HEK293 (cell line): ENCODE results near the gene BCAS3.

Source experiments
- CTCF ChIA-PET: fragments of 350-600 bp; formaldehyde crosslinking; extraction: SDS; loops from one replicate; lab custom pipeline; 2021; ENCODE audit warnings: antibody characterized with exemption; lab: Yijun Ruan, JAX
- POLR2A ChIA-PET: fragments of 300-600 bp; formaldehyde crosslinking; extraction: SDS; loops from one replicate; lab custom pipeline; 2020; ENCODE audit warnings: antibody characterized with exemption, inconsistent platforms; lab: Yijun Ruan, JAX
- H3K27ac ChIP-seq: fragments of 200-500 bp; sonication (Bioruptor generic); 2 replicates; pipeline ENCODE4 v1.5.1; 2014; ENCODE audit warnings: low read depth, low read length, control low read depth, inconsistent platforms; ENCODE audit errors: extremely low read depth
- H3K36me3 ChIP-seq, 2 experiments: fragments of 200-500 bp in 1 of 2; sonication (Bioruptor generic) in 1 of 2; 1 replicate in 1 of 2; 2 replicates in 1 of 2; pipeline ENCODE4 v1.5.1; 2014 to 2017; ENCODE audit warnings: inconsistent platforms in 2 of 2, low read length in 2 of 2; ENCODE audit not compliant: control insufficient read depth in 2 of 2, insufficient read depth in 1 of 2
- H3K4me1 ChIP-seq: fragments of 200-500 bp; sonication (Bioruptor generic); 2 replicates; pipeline ENCODE4 v1.5.1; 2014; ENCODE audit warnings: mild to moderate bottlenecking, low read length, inconsistent platforms; ENCODE audit not compliant: control insufficient read depth, insufficient read depth
- H3K4me3 ChIP-seq: 2 replicates; pipeline ENCODE4 v1.5.1; 2011; ENCODE audit warnings: low read depth, mild to moderate bottlenecking, control low read depth, low read length, moderate library complexity
- H3K9me3 ChIP-seq: fragments of 200-500 bp; sonication (Bioruptor generic); 2 replicates; pipeline ENCODE4 v1.5.1; 2014; ENCODE audit warnings: low read depth, low read length, inconsistent platforms; ENCODE audit not compliant: control insufficient read depth, insufficient read depth
- FEZF1 ChIP-seq: fragments of 450-650 bp; formaldehyde crosslinking; IDR thresholded peaks from 2 replicates; pipeline ENCODE4 v1.5.1; 2016; ENCODE audit warnings: missing biosample characterization, missing genetic modification characterization
- GLI2 ChIP-seq: fragments of 450-650 bp; formaldehyde crosslinking; IDR thresholded peaks from 2 replicates; pipeline ENCODE4; 2017; ENCODE audit warnings: missing biosample characterization, missing genetic modification characterization, low read depth, borderline replicate concordance
- HOXC10 ChIP-seq: sonication (generic); formaldehyde crosslinking; IDR thresholded peaks from 2 replicates; pipeline ENCODE4 v1.8.1; 2023; ENCODE audit warnings: mild to moderate bottlenecking, missing genetic modification reagents
- KLF7 ChIP-seq: fragments of 450-650 bp; formaldehyde crosslinking; IDR thresholded peaks from 2 replicates; pipeline ENCODE4 v1.5.1; 2016; ENCODE audit warnings: missing biosample characterization, missing genetic modification characterization, borderline replicate concordance
- SP2 ChIP-seq: fragments of 450-650 bp; formaldehyde crosslinking; IDR thresholded peaks from 2 replicates; pipeline ENCODE4 v1.5.1; 2016; ENCODE audit warnings: missing biosample characterization, missing genetic modification characterization
- TCF7L2 ChIP-seq: IDR thresholded peaks from 2 replicates; pipeline ENCODE4 v1.6.1; 2011; ENCODE audit warnings: low read depth, mild to moderate bottlenecking, inconsistent platforms, low read length, moderate library complexity, borderline replicate concordance
- ZBTB48 ChIP-seq: fragments of 450-650 bp; formaldehyde crosslinking; IDR thresholded peaks from 2 replicates; pipeline ENCODE4 v1.5.1; 2016; ENCODE audit warnings: missing biosample characterization, missing genetic modification characterization
- ZFP3 ChIP-seq: fragments of 450-650 bp; formaldehyde crosslinking; IDR thresholded peaks from 2 replicates; pipeline ENCODE4 v1.5.1; 2016; ENCODE audit warnings: low read depth, missing biosample characterization, missing genetic modification characterization
- ZNF138 ChIP-seq: fragments of 450-650 bp; formaldehyde crosslinking; IDR thresholded peaks from 2 replicates; pipeline ENCODE4 v1.5.1; 2016; ENCODE audit warnings: missing biosample characterization, missing genetic modification characterization, borderline replicate concordance
- ZNF223 ChIP-seq: fragments of 450-650 bp; formaldehyde crosslinking; IDR thresholded peaks from 2 replicates; pipeline ENCODE4 v1.5.1; 2016; ENCODE audit warnings: missing biosample characterization, missing genetic modification characterization
- ZNF394 ChIP-seq: fragments of 450-650 bp; formaldehyde crosslinking; IDR thresholded peaks from 2 replicates; pipeline ENCODE4 v1.5.1; 2016; ENCODE audit warnings: missing biosample characterization, missing genetic modification characterization, mild to moderate bottlenecking, moderate library complexity, borderline replicate concordance
- ZNF629 ChIP-seq: fragments of 450-650 bp; formaldehyde crosslinking; IDR thresholded peaks from 2 replicates; pipeline ENCODE4 v1.5.1; 2017; ENCODE audit warnings: missing biosample characterization, missing genetic modification characterization
- ZNF701 ChIP-seq: fragments of 450-650 bp; formaldehyde crosslinking; IDR thresholded peaks from 2 replicates; pipeline ENCODE4 v1.5.1; 2016; ENCODE audit warnings: missing biosample characterization, missing genetic modification characterization
- ZNF792 ChIP-seq: fragments of 450-650 bp; formaldehyde crosslinking; IDR thresholded peaks from 2 replicates; pipeline ENCODE4 v1.5.1; 2016; ENCODE audit warnings: missing biosample characterization, missing genetic modification characterization
- ZNF830 ChIP-seq: fragments of 450-650 bp; IDR thresholded peaks from 2 replicates; pipeline ENCODE4 v1.5.0; 2018; ENCODE audit warnings: missing biosample characterization, missing genetic modification characterization, low read depth, mild to moderate bottlenecking, moderate library complexity
- TF ChIP-seq, protein P1 (sequence below): fragments of 450-650 bp; formaldehyde crosslinking; IDR thresholded peaks from 2 replicates; pipeline ENCODE4 v1.5.1; 2016; ENCODE audit warnings: missing biosample characterization, missing genetic modification characterization, borderline replicate concordance
- TF ChIP-seq, protein P2 (sequence below): fragments of 450-650 bp; formaldehyde crosslinking; IDR thresholded peaks from 2 replicates; pipeline ENCODE4 v1.5.1; 2016; ENCODE audit warnings: missing biosample characterization, missing genetic modification characterization
- TF ChIP-seq, protein P3 (sequence below): fragments of 450-650 bp; formaldehyde crosslinking; IDR thresholded peaks from 2 replicates; pipeline ENCODE4 v1.5.1; 2017; ENCODE audit warnings: missing biosample characterization, missing genetic modification characterization
- TF ChIP-seq, protein P4 (sequence below): fragments of 450-650 bp; formaldehyde crosslinking; IDR thresholded peaks from 2 replicates; pipeline ENCODE4 v1.5.1; 2017; ENCODE audit warnings: missing biosample characterization, missing genetic modification characterization
- TF ChIP-seq, protein P5 (sequence below): fragments of 450-650 bp; formaldehyde crosslinking; IDR thresholded peaks from 2 replicates; pipeline ENCODE4 v1.5.1; 2016; ENCODE audit warnings: missing biosample characterization, missing genetic modification characterization
- TF ChIP-seq, protein P6 (sequence below): fragments of 450-650 bp; formaldehyde crosslinking; IDR thresholded peaks from 2 replicates; pipeline ENCODE4 v1.5.1; 2016; ENCODE audit warnings: missing biosample characterization, missing genetic modification characterization

BCAS3 gene

DNA sequence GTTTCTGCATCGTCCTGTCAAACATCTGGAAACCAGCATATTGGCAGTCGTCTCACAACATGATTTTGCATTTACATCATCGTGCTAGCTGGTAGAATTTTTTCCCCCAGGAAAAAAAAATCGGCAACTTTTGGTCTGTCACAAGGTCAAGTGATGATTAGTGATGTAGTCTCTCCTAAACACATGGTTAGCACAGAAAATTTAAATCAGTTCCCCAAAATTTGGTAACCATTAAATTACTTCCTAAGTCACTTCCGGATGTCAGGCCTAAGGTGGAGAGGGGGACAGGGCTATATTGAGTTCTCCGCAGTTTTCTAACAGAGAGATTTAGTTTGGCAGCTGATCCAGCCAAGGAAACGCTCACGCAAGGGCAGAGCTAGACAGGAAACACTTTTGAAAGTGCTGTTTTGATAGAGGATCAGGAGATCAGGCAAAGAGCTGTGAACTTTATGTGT is 451.0 kb downstream of the BCAS3 start (continued):
- TF ChIP-seq, protein P1, sequence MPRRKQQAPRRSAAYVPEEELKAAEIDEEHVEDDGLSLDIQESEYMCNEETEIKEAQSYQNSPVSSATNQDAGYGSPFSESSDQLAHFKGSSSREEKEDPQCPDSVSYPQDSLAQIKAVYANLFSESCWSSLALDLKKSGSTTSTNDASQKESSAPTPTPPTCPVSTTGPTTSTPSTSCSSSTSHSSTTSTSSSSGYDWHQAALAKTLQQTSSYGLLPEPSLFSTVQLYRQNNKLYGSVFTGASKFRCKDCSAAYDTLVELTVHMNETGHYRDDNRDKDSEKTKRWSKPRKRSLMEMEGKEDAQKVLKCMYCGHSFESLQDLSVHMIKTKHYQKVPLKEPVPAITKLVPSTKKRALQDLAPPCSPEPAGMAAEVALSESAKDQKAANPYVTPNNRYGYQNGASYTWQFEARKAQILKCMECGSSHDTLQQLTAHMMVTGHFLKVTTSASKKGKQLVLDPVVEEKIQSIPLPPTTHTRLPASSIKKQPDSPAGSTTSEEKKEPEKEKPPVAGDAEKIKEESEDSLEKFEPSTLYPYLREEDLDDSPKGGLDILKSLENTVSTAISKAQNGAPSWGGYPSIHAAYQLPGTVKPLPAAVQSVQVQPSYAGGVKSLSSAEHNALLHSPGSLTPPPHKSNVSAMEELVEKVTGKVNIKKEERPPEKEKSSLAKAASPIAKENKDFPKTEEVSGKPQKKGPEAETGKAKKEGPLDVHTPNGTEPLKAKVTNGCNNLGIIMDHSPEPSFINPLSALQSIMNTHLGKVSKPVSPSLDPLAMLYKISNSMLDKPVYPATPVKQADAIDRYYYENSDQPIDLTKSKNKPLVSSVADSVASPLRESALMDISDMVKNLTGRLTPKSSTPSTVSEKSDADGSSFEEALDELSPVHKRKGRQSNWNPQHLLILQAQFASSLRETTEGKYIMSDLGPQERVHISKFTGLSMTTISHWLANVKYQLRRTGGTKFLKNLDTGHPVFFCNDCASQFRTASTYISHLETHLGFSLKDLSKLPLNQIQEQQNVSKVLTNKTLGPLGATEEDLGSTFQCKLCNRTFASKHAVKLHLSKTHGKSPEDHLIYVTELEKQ (tag by site-specific recombination) = no peak
- TF ChIP-seq TCF7L2 (no peak), ZBTB48 (tag by site-specific recombination) (no peak), GLI2 (no peak), SP2 (tag by site-specific recombination) (no peak), ZNF830 (no peak), ZNF792 (tag by site-specific recombination) (no peak)
- TF ChIP-seq, protein P2, sequence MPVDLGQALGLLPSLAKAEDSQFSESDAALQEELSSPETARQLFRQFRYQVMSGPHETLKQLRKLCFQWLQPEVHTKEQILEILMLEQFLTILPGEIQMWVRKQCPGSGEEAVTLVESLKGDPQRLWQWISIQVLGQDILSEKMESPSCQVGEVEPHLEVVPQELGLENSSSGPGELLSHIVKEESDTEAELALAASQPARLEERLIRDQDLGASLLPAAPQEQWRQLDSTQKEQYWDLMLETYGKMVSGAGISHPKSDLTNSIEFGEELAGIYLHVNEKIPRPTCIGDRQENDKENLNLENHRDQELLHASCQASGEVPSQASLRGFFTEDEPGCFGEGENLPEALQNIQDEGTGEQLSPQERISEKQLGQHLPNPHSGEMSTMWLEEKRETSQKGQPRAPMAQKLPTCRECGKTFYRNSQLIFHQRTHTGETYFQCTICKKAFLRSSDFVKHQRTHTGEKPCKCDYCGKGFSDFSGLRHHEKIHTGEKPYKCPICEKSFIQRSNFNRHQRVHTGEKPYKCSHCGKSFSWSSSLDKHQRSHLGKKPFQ (tag by site-specific recombination) = no peak
- TF ChIP-seq, protein P3, sequence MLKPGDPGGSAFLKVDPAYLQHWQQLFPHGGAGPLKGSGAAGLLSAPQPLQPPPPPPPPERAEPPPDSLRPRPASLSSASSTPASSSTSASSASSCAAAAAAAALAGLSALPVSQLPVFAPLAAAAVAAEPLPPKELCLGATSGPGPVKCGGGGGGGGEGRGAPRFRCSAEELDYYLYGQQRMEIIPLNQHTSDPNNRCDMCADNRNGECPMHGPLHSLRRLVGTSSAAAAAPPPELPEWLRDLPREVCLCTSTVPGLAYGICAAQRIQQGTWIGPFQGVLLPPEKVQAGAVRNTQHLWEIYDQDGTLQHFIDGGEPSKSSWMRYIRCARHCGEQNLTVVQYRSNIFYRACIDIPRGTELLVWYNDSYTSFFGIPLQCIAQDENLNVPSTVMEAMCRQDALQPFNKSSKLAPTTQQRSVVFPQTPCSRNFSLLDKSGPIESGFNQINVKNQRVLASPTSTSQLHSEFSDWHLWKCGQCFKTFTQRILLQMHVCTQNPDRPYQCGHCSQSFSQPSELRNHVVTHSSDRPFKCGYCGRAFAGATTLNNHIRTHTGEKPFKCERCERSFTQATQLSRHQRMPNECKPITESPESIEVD (tag by site-specific recombination) = no peak
- TF ChIP-seq, protein P4, sequence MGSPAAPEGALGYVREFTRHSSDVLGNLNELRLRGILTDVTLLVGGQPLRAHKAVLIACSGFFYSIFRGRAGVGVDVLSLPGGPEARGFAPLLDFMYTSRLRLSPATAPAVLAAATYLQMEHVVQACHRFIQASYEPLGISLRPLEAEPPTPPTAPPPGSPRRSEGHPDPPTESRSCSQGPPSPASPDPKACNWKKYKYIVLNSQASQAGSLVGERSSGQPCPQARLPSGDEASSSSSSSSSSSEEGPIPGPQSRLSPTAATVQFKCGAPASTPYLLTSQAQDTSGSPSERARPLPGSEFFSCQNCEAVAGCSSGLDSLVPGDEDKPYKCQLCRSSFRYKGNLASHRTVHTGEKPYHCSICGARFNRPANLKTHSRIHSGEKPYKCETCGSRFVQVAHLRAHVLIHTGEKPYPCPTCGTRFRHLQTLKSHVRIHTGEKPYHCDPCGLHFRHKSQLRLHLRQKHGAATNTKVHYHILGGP (tag by site-specific recombination) = no peak

DNA sequence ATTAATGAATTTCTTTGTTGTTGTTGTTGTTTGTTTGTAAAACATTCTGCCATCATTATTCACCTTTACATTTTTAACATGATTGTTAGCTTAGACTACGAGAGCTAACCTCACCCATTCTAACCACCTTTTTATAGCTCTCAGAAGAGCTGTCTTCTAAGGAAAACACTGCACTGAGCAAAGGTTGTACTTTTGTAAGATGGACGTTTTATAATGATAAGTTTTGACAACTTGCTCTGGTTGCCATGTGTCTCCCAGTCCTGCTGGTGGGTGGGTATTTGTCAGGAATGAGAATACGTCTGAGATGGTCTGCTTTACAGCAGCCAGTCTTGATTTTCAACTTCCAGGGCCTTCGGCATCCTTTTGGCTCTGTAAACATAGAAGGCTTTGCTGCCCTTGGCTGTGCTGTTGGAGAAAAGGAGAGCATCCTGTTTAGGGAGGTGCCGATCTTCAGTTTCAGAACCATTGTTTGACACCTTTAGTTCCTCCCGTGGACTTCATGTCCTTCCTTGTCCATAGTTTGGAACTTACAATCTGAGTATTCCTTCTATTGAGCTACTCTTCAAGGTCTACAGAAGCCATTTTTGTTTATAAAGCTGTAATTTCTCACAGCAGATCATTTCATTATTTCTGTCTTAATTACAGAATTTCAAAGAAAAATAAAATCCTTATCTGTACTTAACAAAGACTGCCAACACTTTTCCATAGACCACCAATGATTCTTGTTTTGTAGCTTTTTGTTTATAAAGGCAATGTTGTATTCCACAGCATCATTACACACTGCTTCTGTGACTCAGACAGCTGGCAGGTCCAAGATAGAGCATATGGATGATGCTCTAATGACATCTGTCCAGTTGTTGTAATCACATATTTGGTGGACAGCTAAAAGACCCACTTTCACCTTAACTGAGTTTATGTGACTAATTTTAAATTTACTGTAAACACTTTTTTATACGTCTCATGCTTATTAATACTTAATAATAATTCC is 451.9 kb downstream of the BCAS3 start:
- Histone ChIP-seq H3K4me3 (no peak overlapping the region), H3K27ac (no peak overlapping the region), H3K36me3 (no peaks in the 10 kb centered on the region), H3K4me1 (peaks cover 2% of the 10 kb centered on the region; the same call in 1 of the 2 replicates)
- POLR2A ChIA-PET = no interaction called here
- no peak for TF ChIP-seq KLF7 (tag by site-specific recombination)
- TF ChIP-seq, protein P5, sequence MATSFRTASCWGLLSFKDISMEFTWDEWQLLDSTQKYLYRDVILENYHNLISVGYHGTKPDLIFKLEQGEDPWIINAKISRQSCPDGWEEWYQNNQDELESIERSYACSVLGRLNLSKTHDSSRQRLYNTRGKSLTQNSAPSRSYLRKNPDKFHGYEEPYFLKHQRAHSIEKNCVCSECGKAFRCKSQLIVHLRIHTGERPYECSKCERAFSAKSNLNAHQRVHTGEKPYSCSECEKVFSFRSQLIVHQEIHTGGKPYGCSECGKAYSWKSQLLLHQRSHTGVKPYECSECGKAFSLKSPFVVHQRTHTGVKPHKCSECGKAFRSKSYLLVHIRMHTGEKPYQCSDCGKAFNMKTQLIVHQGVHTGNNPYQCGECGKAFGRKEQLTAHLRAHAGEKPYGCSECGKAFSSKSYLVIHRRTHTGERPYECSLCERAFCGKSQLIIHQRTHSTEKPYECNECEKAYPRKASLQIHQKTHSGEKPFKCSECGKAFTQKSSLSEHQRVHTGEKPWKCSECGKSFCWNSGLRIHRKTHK = no peak
- no peak for TF ChIP-seq ZNF138 (tag by site-specific recombination)
- no peak for TF ChIP-seq HOXC10 (CRISPR knock-in tag)
- TF ChIP-seq, protein P6, sequence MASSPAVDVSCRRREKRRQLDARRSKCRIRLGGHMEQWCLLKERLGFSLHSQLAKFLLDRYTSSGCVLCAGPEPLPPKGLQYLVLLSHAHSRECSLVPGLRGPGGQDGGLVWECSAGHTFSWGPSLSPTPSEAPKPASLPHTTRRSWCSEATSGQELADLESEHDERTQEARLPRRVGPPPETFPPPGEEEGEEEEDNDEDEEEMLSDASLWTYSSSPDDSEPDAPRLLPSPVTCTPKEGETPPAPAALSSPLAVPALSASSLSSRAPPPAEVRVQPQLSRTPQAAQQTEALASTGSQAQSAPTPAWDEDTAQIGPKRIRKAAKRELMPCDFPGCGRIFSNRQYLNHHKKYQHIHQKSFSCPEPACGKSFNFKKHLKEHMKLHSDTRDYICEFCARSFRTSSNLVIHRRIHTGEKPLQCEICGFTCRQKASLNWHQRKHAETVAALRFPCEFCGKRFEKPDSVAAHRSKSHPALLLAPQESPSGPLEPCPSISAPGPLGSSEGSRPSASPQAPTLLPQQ (tag by site-specific recombination) = no peak
- TF ChIP-seq ZNF792 (tag by site-specific recombination) = no peak
- TF ChIP-seq ZNF629 (tag by site-specific recombination) = no peak
- TF ChIP-seq FEZF1 (tag by site-specific recombination) = no peak
- no peak for TF ChIP-seq ZFP3 (tag by site-specific recombination)
- no peak for TF ChIP-seq ZNF223 (tag by site-specific recombination)
- TF ChIP-seq, protein P2 (tag by site-specific recombination) = no peak
- no peak for TF ChIP-seq ZNF394 (tag by site-specific recombination)
- TF ChIP-seq ZNF701 (tag by site-specific recombination) = no peak
- TF ChIP-seq, all 188 proteins: peak for 0
- no peaks in the 10 kb centered on the region for H3K9me3 ChIP-seq
- CTCF ChIA-PET = no interaction called here
